ENCODE data around the gene NAT16. TPM values are rescaled to one million over a fixed set of nuclear protein-coding genes. Genes with fewer than 3 reads are reported as not detected.
A peak's percentile ranks its signal among the peaks of the same experiment; 100 is the strongest.

The NAT16 gene
- total and polyA plus RNA-seq, 2 of the 8 experiments (the other 6 are each of a cell fraction or from before 2014, with no cell fraction given) = 0.26 to 0.84 TPM

DNA sequence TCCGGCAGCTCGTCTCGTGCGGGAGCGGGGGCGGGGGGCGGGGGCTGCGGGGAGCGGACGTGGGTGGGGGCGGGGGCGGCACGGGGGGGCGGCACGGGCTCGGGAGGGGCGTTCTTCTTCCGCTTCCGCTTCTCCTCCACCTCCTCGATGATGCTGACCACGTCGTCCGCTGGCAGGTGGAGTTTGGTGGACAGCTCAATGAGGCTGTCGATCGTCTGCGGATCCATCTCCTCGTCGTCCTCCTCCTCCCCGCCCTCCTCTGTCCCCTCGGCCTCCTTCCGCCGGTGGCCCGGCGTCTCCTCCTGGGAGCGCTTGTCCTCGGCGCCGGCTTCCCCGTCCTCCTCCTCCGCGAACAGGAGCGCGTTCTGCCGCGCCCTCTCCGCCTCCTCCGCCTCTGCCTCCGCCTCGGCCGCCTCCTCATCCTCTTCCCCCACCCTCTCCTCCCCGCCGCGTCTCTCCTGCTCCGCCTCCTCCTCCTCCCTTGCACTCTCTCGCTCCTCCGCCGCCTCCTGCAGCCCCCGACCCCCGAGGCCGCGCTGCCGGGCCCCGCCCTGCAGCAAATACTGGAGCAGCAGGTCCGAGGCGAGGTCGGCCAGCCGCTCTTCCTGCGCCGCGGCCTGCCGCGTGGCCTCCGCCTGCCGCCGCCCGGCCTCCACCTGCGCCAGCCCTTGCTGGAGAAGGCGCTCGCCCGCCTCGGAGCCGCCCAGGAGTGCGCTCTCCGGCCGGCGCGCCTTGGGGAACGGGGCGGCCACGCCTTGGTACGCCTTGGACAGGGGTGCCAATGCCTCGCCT lies 16.6 kb downstream of the NAT16 start:
- no peak overlapping the region for H2BK120ac ChIP-seq (replicated peaks; ENCODE audit: low read depth, low read length)
- no peak overlapping the region for H3K14ac ChIP-seq (ENCODE audit: insufficient read length)
- no peak overlapping the region for H2AFZ ChIP-seq (ENCODE audit: low read length)
- no peak overlapping the region for H2BK15ac ChIP-seq (ENCODE audit: low read length)
- no peak overlapping the region for H3K27ac ChIP-seq (ENCODE audit: low read depth, low read length)
- H3K4me1 ChIP-seq (replicated peaks in 1 of 4; ENCODE audit: control insufficient read depth in 3 of 4, insufficient read depth in 4 of 4, low read length in 3 of 4) = peaks cover 14 to 54% (median 39%) of the 10 kb centered on the region in 4 experiments
- peak overlapping the region; percentile 44 for H3K18ac ChIP-seq (ENCODE audit: extremely low read depth, low read length)
- DNase-seq (ENCODE audit: low read depth in 1 of 2, low spot score in 2 of 2) (peak in 1 of 2 experiments; percentile 82), FAIRE-seq (no peak)
- CTCF ChIA-PET (ENCODE audit: partially characterized antibody) = interaction anchor here (0.9 to 5.7 kb wide), 6 partner anchors 7 to 26 kb away, joined by 3 to 46 read pairs (median 4); no protein-coding TSS in a partner anchor
- H3K23ac ChIP-seq (ENCODE audit: insufficient read length) = no peak overlapping the region
- H2BK5ac ChIP-seq (ENCODE audit: low read depth, low read length) = peak overlapping the region; percentile 75; the same call in 1 of the 2 replicates
- peaks cover 35% of the 10 kb centered on the region; the same call in 1 of the 2 replicates for H3K23me2 ChIP-seq (ENCODE audit: low read depth, low read length)
- no peak overlapping the region for H2BK20ac ChIP-seq (ENCODE audit: low read length)
- H2AK5ac ChIP-seq (ENCODE audit: low read depth, low read length) = no peak overlapping the region
- H4K5ac ChIP-seq (ENCODE audit: insufficient read length, low read depth, low read length) = no peak overlapping the region
- no peaks in the 10 kb centered on the region for H3K9me3 ChIP-seq (ENCODE audit: insufficient read depth in 2 of 2, low read depth in 1 of 2, low read length in 1 of 2)
- peaks cover 7% of the 10 kb centered on the region in 2 experiments for H4K20me1 ChIP-seq (replicated peaks in 1 of 2; ENCODE audit: control insufficient read depth in 1 of 2, insufficient read depth in 2 of 2, low read length in 2 of 2)
- H3K79me2 ChIP-seq (ENCODE audit: control insufficient read depth in 1 of 2, insufficient read depth in 2 of 2, low read length in 2 of 2) = no peaks in the 10 kb centered on the region
- H2BK12ac ChIP-seq (ENCODE audit: low read depth, low read length) = peak overlapping the region; percentile 10; the same call in 1 of the 2 replicates
- H3K79me1 ChIP-seq (ENCODE audit: low read depth, low read length) = no peaks in the 10 kb centered on the region
- H3K4me3 ChIP-seq (ENCODE audit: extremely low read depth in 1 of 4, insufficient read depth in 2 of 4, low read depth in 3 of 4, low read length in 4 of 4) = peak overlapping the region; percentile 46 to 74 (median 48)
- H3K36me3 ChIP-seq (ENCODE audit: control insufficient read depth in 2 of 4, insufficient read depth in 4 of 4, low read length in 3 of 4) = peaks cover 0 to 3% (median 0%) of the 10 kb centered on the region in 4 experiments; a peak in 1 of 8 replicates
- H3K4me2 ChIP-seq (ENCODE audit: insufficient read depth in 1 of 2, low read depth in 2 of 2, low read length in 2 of 2) = peak overlapping the region; percentile 44 to 90
- peak overlapping the region; percentile 4; the same call in 1 of the 2 replicates for H4K8ac ChIP-seq (ENCODE audit: extremely low read depth, insufficient read depth, low read length)
- 5% methylated on average over 18 of the region's 92 CpGs; no CpG with 5 or more reads in 1 of the 2 experiments for WGBS, 2 experiments (ENCODE audit: extremely low coverage in 1 of 2, insufficient coverage in 1 of 2, insufficient read length in 1 of 2, insufficient replicate concordance in 2 of 2, low coverage in 1 of 2, low lambda C conversion rate in 2 of 2, missing lambda C conversion rate in 1 of 2)
- no peak overlapping the region for H3K4ac ChIP-seq (replicated peaks; ENCODE audit: insufficient read length, low read depth, low read length)
- H4K91ac ChIP-seq (replicated peaks; ENCODE audit: insufficient read length, low read length) = no peak overlapping the region
- no peak overlapping the region for H3K56ac ChIP-seq (replicated peaks; ENCODE audit: insufficient read length, low read depth, low read length)
- H3K9ac ChIP-seq (replicated peaks in 1 of 4; ENCODE audit: extremely low read depth in 1 of 4, low read depth in 3 of 4, low read length in 3 of 4) = peak overlapping the region in 1 of 4 experiments; percentile 41; a peak in 3 of 7 replicates
- H3K27me3 ChIP-seq (replicated peaks in 1 of 4; ENCODE audit: control insufficient read depth in 3 of 4, extremely low read depth in 1 of 4, insufficient read depth in 3 of 4, low read length in 3 of 4) = peaks cover 5 to 51% (median 32%) of the 10 kb centered on the region in 4 experiments
- POLR2A ChIA-PET (ENCODE audit: partially characterized antibody) = interaction anchor here (0.8 to 2.6 kb wide), 12 partner anchors 8 to 130 kb away, joined by 3 to 20 read pairs (median 4); partner anchors contain the start of genes AP1S1 and ZNHIT1
- no peak for TF ChIP-seq SIN3A (conservative IDR thresholded peaks at IDR 0.05 in 1 of 2, IDR thresholded peaks at IDR 0.05 in 1 of 2; ENCODE audit: low read depth in 1 of 2, low read length in 2 of 2)
- no peak for TF ChIP-seq HDAC2 (IDR thresholded peaks at IDR 0.05; ENCODE audit: borderline replicate concordance in 1 of 2, low read depth in 2 of 2, low read length in 2 of 2)
- TF ChIP-seq SIX5 (IDR thresholded peaks at IDR 0.05; ENCODE audit: low read depth, low read length) = no peak
- no peak for TF ChIP-seq KDM1A (IDR thresholded peaks at IDR 0.05; ENCODE audit: borderline replicate concordance, low read length)
- TF ChIP-seq KDM5A (IDR thresholded peaks at IDR 0.05; ENCODE audit: low read length) = no peak
- TF ChIP-seq CREB1 (IDR thresholded peaks at IDR 0.05) = no peak
- TF ChIP-seq CHD2 (IDR thresholded peaks at IDR 0.05; ENCODE audit: low read length) = no peak
- no peak for TF ChIP-seq CHD1 (IDR thresholded peaks at IDR 0.05; ENCODE audit: low read depth, low read length)
- no peak for TF ChIP-seq MAFK (IDR thresholded peaks at IDR 0.05; ENCODE audit: low read depth, low read length)
- no peak for TF ChIP-seq SAP30 (IDR thresholded peaks at IDR 0.05; ENCODE audit: insufficient read depth, insufficient replicate concordance, low read length)
- no peak; a peak in 1 of 3 replicates for TF ChIP-seq POLR2A (IDR thresholded peaks at IDR 0.05; ENCODE audit: control extremely low read depth in 1 of 2, low read depth in 2 of 2, low read length in 2 of 2)
- TF ChIP-seq RFX5 (IDR thresholded peaks at IDR 0.05; ENCODE audit: borderline replicate concordance, low read depth, low read length) = no peak

All from H1 (cell line).